ENCODE data around the gene FAM53B.
"Not testable (repeated sequence)": the region's sequence is repeated elsewhere in the genome, so short reads cannot be mapped to it uniquely, and the experiment has no call there.

Gene FAM53B

GRCh38 chr10:124588736-124589490, 155.3 kb downstream of the FAM53B start:
- no peak for DNase-seq (ENCODE audit: low read depth in 3 of 3, low spot score in 1 of 3)

- DNase-seq (ENCODE audit: low read depth in 3 of 3, low spot score in 1 of 3) = not testable (repeated sequence)
Measured at GRCh38 chr10:124588341-124588735, 155.8 kb downstream of the FAM53B start.

GRCh38 chr10:124587811-124588211, 156.4 kb downstream of the FAM53B start:
- DNase-seq (ENCODE audit: low read depth in 3 of 3, low spot score in 1 of 3) = no peak

DNA sequence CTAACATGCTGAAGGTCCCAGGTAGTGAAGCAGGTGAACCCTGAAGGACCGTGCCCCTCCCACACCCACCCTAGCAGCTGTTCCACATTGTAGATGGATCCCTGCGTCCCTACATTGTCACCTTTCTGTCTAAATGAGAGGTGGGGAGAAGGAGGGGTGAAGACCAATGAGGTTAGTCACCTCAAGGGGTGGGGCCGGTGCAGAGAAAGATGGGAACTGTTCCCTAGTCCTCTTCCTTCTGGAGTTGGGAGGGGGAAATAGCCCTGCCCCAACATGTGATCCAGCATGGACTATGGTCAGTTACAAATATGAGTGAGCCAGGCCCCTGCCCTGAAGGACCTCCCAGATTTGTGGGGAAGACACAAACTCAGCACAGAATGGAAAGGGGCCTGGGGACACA, 158.0 kb downstream of the FAM53B start:
- no peak for DNase-seq (ENCODE audit: low read depth in 3 of 3, low spot score in 1 of 3)

DNA sequence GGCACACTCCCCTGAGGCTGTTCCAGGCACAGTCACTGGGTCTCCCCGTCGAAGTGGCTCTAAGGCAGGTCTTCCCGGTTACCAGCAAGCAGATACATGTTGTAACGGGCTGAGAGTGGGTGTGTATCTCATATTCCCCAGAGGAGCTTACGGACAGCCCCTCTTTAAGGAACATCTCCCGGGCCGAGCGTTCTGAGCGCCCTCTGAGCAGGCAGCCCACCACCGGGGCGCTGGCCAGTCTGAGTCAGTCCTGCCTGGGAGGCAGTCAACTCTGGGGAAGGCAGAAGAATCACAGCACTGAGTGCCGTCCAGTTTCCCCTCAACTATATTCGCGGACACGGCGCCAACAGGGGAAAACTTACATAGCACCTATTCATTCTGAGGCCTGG, 165.2 kb downstream of the FAM53B start:
- DNase-seq (ENCODE audit: low read depth in 3 of 3, low spot score in 1 of 3) = no peak

DNA sequence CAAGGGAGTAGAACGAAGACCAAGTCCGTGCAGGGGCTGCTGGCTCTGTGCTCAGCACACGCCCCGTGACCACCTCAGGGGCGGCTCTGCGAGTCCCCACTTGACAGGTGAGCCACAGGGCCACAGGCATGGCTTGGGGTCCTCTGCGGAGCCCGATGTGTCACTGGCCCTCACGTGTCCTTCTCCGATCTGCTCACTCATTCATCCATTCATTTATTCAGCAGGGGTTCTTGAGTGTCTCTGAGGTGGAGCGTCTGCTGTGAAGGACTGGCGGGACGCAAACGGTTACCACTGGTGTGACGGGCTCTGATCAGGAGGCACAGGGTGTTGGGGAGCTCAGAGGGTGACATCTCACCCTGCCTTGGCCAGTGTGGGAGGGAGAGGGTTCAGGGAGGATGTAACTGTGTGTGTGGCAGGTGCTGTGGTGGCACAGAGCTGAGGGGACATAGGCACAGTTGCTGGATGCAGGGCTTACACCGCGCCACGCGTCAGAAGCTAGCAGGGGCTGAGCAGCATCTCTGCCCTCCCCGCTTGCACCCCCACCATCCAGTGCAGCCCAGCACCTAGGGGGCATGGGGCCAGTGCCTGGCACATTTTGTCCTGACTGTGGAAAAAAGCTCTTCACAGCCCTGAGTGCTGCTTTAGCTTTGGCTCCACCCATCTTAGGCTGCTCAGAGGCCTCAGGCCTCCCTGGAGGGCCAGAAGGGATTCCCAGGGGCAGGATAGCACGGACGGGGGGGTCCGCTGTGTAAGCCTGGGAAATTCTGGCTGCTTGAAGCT, 165.8 kb downstream of the FAM53B start:
- DNase-seq (ENCODE audit: low read depth in 3 of 3, low spot score in 1 of 3) = no peak

DNA sequence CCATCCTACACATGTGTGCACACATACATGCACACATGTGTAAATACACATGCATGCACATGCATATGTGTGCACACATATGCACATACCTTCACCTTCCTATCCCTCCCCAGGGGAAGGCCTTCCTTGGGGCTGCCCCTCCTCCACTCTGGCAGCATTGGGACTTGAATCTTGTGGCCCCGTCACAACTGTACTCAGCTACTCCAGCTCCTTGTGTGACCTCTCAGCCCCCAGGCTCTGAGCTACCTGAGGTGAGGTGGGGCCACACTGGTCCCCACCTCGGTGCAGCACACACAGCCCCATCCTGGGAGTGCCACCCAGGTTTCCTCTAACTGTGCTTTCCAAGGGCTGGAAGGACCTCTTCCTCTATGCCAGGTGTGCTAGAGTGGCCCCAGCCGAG, 166.5 kb downstream of the FAM53B start:
- DNase-seq (ENCODE audit: low read depth in 3 of 3, low spot score in 1 of 3) = no peak

DNA sequence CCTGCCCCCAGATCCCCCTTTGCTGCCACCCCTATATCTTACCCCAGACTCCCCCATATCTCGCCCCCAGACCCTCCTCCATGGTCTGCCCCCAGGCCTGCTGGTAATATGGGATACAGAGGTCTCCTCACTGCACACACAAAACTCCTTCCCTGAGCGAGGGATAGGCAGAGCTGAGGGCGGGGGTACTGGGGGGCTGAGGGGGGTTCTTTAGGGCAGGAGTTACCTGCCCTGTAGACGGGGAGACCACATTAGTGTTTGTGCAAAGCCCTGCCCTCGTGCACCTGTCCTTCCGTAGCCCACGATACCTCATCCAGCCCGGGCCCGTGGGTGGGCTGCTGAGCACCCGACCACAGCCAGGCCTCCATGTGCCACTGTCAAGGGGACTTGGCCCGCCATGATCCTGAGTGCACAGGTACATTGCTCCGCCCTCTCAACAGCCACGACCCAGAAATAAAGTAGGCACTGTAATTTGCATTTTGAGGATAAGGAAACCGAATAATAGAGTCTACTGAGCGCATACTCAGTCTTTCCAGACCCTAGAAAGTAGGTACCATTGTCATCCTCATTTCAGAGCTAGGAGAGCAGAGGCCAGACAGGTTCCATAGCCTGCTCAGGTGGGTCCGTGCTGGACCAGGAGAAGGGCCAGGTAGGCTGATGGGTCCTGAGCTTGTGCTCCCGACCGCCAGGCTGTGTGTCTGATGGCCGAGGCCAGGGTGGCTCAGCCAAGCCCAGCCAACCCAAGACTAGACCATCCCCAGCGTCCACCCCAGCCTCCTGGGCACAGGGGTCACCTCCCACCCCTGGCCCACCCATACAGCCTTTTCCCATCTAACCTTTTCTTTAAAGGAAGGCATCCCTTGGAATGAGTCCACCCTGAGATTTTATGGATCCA, 167.4 kb downstream of the FAM53B start:
- DNase-seq (ENCODE audit: low read depth in 3 of 3, low spot score in 1 of 3) = no peak

- DNase-seq (ENCODE audit: low read depth in 3 of 3, low spot score in 1 of 3) = no peak
Measured at GRCh38 chr10:124575107-124576035, 168.8 kb downstream of the FAM53B start.

DNA sequence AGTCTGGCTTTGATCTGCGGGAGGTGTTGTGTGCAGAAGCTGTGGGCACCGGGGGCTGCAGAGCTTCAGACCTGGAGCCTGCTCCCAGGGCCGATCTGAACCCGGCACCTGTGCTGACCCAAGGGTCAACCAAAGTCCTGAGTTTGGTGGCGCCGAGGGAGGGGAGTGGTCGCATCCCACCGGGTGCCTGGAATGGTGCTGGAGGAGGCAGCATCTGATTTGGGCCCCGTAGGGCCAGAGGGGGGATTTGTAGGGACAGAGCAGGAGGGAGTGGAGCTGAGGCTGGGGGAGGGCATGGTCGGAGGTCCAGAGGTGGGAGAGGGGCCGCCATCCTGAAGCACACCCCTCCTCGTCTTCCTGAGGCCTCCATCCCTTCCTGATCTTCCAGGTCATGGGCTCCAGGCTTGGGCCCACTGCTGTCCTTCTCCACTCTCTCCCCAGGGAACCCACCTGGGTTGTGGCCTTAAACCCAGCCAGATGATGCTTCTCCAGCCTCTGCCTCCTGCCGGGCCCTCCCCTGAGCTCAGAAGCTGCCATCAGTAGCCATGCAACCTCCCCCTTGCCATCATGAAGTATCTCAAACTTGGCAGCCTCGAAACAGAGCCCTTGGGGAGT, 169.6 kb downstream of the FAM53B start:
- DNase-seq (ENCODE audit: low read depth in 3 of 3, low spot score in 1 of 3) = no peak

GRCh38 chr10:124573726-124574455, 170.3 kb downstream of the FAM53B start:
- no peak for DNase-seq (ENCODE audit: low read depth in 3 of 3, low spot score in 1 of 3)

DNA sequence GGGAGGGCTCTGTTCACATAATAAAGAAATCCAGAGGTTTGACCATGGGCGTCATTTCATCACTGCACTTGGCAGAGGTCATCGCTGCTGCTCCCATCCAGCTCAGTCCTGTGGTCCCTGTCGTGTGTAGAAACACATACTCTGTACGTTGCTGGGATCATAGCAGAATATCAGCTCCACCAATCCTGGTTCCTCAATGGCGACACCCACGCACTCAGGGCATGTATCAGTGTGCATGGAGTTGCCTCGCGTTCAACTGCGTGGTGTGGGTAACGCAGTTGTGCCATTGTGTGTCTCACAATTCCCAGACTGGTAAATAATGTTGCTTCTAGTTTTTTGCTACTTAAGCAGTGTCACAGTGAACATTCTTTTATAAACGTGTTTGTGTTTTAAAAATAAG, 171.4 kb downstream of the FAM53B start:
- no peak for DNase-seq (ENCODE audit: low read depth in 3 of 3, low spot score in 1 of 3)

- no peak for DNase-seq (ENCODE audit: low read depth in 3 of 3, low spot score in 1 of 3)
Measured at GRCh38 chr10:124570646-124571045, 173.5 kb downstream of the FAM53B start.

- DNase-seq (ENCODE audit: low read depth in 3 of 3, low spot score in 1 of 3) = no peak
Measured at GRCh38 chr10:124569623-124570470, 174.3 kb downstream of the FAM53B start.

All from stimulated activated CD4-positive, alpha-beta T cell treated with anti-CD3 and anti-CD28 coated beads, TNF-alpha, amount 100 ng/mL, for 1 hour (primary cell).